HEK293T (cell line): ENCODE results near the gene CCP110.
A peak's percentile ranks its signal among the peaks of the same experiment; 100 is the strongest.

Source experiments
- CTCF ChIA-PET: fragments of 350-600 bp; formaldehyde crosslinking; extraction: SDS; loops from one replicate; lab custom pipeline; 2021; ENCODE audit warnings: antibody characterized with exemption, inconsistent platforms; lab: Yijun Ruan, JAX
- POLR2A ChIA-PET: fragments of 350-600 bp; formaldehyde crosslinking; extraction: SDS; loops from one replicate; lab custom pipeline; 2020; ENCODE audit warnings: antibody characterized with exemption, inconsistent platforms; lab: Yijun Ruan, JAX
- DNase-seq: peaks from one replicate; pipeline ENCODE4 v3.0.0; 2012; ENCODE audit warnings: mixed read lengths; ENCODE audit errors: extremely low spot score
- ARNT ChIP-seq: fragments of 450-650 bp; IDR thresholded peaks from 2 replicates; pipeline ENCODE4 v1.6.1; 2017; ENCODE audit warnings: mild to moderate bottlenecking
- BHLHE40 ChIP-seq: fragments of 450-650 bp; IDR thresholded peaks from 2 replicates; pipeline ENCODE4 v1.6.1; 2016; ENCODE audit warnings: mild to moderate bottlenecking, moderate library complexity, borderline replicate concordance
- CTBP1 ChIP-seq: fragments of 450-650 bp; IDR thresholded peaks from 2 replicates; pipeline ENCODE4 v1.6.1; 2016; ENCODE audit warnings: borderline replicate concordance
- ELF4 ChIP-seq: fragments of 450-650 bp; IDR thresholded peaks from 2 replicates; pipeline ENCODE4 v1.6.1; 2017; ENCODE audit warnings: antibody characterized with exemption
- FOXA1 ChIP-seq: fragments of 450-650 bp; IDR thresholded peaks from 2 replicates; pipeline ENCODE4 v1.6.1; 2016; ENCODE audit warnings: mild to moderate bottlenecking
- FOXK2 ChIP-seq: fragments of 450-650 bp; IDR thresholded peaks from 2 replicates; pipeline ENCODE4 v1.6.1; 2016; ENCODE audit warnings: mild to moderate bottlenecking
- FOXM1 ChIP-seq: fragments of 450-650 bp; IDR thresholded peaks from 2 replicates; pipeline ENCODE4 v1.6.1; 2017; ENCODE audit warnings: mild to moderate bottlenecking, borderline replicate concordance
- HDGF ChIP-seq: fragments of 450-650 bp; IDR thresholded peaks from 2 replicates; pipeline ENCODE4 v1.6.1; 2017; ENCODE audit warnings: antibody characterized with exemption, borderline replicate concordance
- L3MBTL2 ChIP-seq: fragments of 450-650 bp; conservative IDR thresholded peaks from 2 replicates; pipeline ENCODE4 v1.6.1; 2016; ENCODE audit warnings: mild to moderate bottlenecking
- LEF1 ChIP-seq: fragments of 450-650 bp; IDR thresholded peaks from 2 replicates; pipeline ENCODE4 v1.6.1; 2017; ENCODE audit warnings: mild to moderate bottlenecking, borderline replicate concordance
- NFRKB ChIP-seq: fragments of 450-650 bp; IDR thresholded peaks from 2 replicates; pipeline ENCODE4 v1.6.1; 2016; ENCODE audit warnings: mild to moderate bottlenecking, moderate library complexity
- SP1 ChIP-seq: fragments of 450-650 bp; IDR thresholded peaks from 2 replicates; pipeline ENCODE4 v1.6.1; 2017
- SUZ12 ChIP-seq: fragments of 450-650 bp; IDR thresholded peaks from 2 replicates; pipeline ENCODE4 v1.6.1; 2016; ENCODE audit warnings: mild to moderate bottlenecking
- TARDBP ChIP-seq: fragments of 450-650 bp; IDR thresholded peaks from 2 replicates; pipeline ENCODE4 v1.6.1; 2016
- ZNF384 ChIP-seq: fragments of 450-650 bp; IDR thresholded peaks from 2 replicates; pipeline ENCODE4 v1.6.1; 2016
- TF ChIP-seq, protein P1 (sequence below): fragments of 450-650 bp; IDR thresholded peaks from 2 replicates; pipeline ENCODE4 v1.6.1; 2016

The CCP110 gene

DNA sequence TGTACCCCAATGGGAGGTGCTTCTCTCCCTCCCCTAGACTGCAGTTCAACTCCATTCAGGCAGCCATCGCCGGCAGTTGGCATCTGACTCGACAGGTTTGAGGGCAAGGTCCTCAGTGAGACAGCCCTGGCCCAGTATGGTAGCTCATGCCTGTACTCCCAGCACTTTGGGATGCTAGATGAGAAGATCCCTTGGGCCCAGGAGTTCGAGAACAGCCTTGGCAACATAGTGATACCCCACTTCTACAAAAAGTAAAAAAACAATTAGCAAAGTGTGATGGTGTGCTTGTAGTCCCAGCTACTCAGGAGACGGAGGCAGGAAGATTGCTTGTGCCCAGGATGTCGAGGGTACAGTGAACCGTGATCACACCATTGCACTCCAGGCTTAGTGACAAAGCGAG lies 43.8 kb downstream of the CCP110 start:
- no peak for DNase-seq
- POLR2A ChIA-PET: no interaction called here
- CTCF ChIA-PET: interaction anchor here (1.5 kb wide), 1 partner anchor 11 kb away, joined by 7 read pairs; no protein-coding TSS in a partner anchor
- TF ChIP-seq LEF1 (no peak), SUZ12 (no peak), ELF4 (no peak), FOXM1 (no peak), ARNT (no peak)

DNA sequence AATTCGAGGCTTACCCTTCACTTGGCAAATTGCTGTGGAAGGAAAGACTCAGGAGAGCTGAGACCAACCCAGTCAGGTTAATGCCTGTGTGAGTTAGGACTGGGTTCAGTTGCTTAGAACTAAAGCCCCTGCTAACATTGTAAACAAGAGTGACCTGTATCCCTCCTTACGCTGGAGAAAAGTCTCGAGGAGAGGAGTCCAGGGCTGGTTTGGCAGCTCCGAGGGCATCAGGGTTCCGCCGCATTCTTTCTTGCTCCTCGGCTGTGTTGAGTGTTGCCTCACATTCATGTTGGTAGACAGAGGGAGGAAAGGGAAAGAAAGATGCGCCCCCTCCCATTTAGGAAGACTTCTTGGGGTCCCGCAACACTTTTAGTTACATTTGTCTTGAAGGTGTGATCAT lies 50.3 kb downstream of the CCP110 start:
- ChIA-PET POLR2A (no interaction called here), CTCF (interaction anchor here (1.5 kb wide), 1 partner anchor 10 kb away, joined by 5 read pairs; no protein-coding TSS in a partner anchor)
- no peak for DNase-seq
- TF ChIP-seq, protein P1, sequence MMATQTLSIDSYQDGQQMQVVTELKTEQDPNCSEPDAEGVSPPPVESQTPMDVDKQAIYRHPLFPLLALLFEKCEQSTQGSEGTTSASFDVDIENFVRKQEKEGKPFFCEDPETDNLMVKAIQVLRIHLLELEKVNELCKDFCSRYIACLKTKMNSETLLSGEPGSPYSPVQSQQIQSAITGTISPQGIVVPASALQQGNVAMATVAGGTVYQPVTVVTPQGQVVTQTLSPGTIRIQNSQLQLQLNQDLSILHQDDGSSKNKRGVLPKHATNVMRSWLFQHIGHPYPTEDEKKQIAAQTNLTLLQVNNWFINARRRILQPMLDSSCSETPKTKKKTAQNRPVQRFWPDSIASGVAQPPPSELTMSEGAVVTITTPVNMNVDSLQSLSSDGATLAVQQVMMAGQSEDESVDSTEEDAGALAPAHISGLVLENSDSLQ: no peak
- TF ChIP-seq FOXM1: no peak
- TF ChIP-seq NFRKB: no peak
- TF ChIP-seq BHLHE40: no peak
- TF ChIP-seq ELF4: no peak
- no peak for TF ChIP-seq SP1
- TF ChIP-seq CTBP1: no peak
- TF ChIP-seq HDGF: no peak
- TF ChIP-seq ARNT: no peak
- no peak for TF ChIP-seq L3MBTL2
- no peak for TF ChIP-seq SUZ12
- TF ChIP-seq FOXA1: no peak
- TF ChIP-seq FOXK2: no peak
- no peak for TF ChIP-seq LEF1
- TF ChIP-seq TARDBP: no peak
- no peak for TF ChIP-seq ZNF384

DNA sequence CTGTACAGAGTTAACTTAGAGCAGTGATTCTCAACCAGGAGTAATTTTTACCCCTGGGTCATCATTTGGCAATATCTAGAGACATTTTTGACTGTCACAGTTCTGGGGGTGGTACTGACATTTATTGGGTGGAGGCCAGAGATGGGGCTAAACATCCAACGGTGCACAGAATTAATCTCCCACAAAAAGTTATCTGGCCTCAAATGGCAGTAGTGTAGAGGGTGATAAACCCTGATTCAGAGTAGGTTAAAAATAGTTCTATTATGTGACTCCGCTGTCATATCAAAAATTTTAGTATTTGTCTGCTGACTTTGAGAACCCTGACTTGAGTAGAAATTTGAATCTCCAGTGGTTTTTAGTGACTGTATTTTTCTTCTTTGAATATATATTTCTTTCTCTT lies 50.9 kb downstream of the CCP110 start:
- DNase-seq: no peak
- ChIA-PET POLR2A (no interaction called here), CTCF (no interaction called here)
- no peak for TF ChIP-seq LEF1
- no peak for TF ChIP-seq CTBP1
- TF ChIP-seq, protein P1: no peak
- TF ChIP-seq FOXM1: no peak
- no peak for TF ChIP-seq FOXA1

DNA sequence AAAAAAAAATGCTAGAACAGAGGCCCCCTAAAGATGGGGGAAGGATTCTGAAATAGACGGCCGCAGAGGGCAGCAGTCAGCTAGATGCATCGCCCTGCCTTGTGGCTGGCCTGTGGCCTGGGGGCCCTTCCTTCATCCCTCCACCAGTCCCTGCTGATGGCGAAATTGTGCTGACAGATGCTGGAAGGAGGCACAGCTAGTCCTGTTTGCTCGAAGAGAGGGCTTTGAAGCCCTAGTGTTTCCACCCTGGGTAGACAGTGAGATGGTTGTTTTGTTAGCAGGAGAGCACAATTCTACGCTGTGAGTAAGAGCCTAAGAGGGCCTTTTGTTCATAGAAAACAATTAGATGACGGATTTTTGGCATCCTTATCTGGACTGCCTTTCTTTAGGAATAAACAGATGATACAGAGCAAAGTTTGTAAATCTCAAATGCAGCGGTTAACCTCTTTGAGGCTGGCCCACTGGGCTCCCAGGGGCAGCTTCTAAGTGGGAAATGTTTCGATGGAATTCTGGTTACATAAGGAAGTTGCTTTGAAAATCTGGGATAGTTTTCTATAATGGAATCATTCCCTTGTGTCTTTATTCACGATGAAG lies 54.7 kb downstream of the CCP110 start:
- no peak for DNase-seq
- TF ChIP-seq SP1: no peak
- ChIA-PET CTCF (interaction anchor here (0.6 kb wide), 1 partner anchor 20 kb away, joined by 3 read pairs; no protein-coding TSS in a partner anchor), POLR2A (no interaction called here)

DNA sequence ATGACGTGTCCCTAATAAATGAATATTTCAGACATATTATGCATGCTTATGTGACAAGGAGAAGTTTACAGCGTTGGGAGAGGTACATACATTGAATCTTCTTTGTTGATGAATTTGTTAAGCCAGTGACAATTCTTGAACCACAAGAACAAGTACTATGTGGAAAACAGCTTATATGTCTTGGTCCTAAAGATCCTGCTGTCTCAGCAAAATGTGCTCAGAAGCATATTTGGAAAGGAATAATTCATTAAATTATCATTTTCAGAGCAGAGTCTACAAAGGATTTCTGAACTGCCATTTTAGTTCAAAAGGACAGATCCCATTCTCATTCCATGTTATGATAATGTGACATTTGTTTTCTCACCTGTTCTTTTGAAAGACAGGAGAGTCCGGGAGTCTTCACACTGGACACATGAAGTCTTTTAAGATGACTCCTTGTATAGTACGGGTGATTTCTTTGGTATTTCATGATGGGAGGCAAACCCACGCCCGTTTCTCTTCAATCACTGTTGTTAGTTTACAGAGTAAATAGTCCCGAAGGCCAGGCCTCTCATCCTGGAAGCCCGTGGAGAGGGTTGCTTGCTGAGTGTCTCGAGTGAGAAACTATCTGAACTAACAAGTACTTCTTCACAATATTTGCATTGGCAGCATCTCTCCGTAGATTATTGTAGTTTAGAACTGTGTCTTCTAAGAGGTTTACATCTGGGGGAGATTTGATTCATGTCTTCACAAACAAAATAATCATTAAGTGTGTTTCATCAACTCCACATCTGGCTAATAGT lies 58.5 kb downstream of the CCP110 start:
- ChIA-PET POLR2A (no interaction called here), CTCF (no interaction called here)
- TF ChIP-seq SP1 (no peak), BHLHE40 (no peak)
- no peak for DNase-seq

DNA sequence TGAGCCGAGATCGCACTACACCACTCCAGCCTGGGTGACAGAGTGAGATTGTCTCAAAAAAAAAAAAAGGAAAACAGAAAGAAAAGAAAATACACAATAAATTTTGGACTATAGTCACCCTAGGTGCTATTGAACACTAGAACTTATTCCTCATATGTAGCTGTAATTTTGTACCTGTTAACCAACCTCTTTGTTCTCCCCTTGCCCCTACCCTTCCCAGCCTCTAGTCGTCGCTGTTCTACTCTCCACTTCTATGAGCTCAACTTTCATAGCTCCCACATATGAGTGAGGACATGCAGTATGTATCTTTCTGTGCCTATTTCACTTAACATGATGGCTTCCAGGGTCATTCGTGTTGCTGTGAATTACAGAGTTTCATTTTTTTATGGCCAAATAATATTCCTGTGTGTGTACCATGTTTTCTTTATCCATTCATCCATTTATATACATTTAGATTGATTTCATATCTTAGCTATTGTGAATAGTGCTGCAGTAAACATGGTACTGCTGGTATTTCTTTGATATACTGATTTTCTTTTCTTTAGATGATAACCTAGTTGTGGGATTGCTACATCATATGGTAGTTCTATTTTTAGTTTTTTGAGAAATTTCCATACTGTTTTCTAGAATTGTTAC lies 60.0 kb downstream of the CCP110 start:
- TF ChIP-seq L3MBTL2 (no peak), ARNT (no peak), BHLHE40 (no peak), CTBP1 (no peak)
- TF ChIP-seq, protein P1: no peak
- peak; percentile 41 for DNase-seq
- CTCF ChIA-PET: interaction anchor here (0.6 to 1.6 kb wide), 16 partner anchors 9 to 490 kb away, joined by 3 to 13 read pairs (median 5); partner anchors contain the start of gene VPS35L
- POLR2A ChIA-PET: interaction anchor here (1.2 kb wide), 1 partner anchor 28 kb away, joined by 5 read pairs; the partner anchor contains the start of gene VPS35L

DNA sequence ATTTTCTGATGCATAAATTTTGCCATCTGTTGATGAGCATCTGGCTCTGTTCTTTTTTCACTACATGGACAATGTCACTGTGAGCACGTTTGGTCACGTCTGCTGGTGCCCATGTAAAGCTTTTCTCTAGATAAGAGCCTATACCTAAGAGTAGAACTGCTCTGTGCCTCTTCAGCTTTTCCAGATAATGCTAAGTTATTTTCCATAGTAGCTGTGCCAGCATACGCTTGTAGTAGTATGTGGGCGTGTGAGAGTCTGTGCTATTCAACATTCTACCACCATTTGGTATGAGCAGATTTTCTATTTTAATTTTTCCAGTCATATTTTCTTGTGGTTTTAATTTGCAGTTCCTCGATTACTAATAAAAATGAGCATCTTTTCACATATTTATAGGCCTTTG lies 64.9 kb downstream of the CCP110 start:
- CTCF ChIA-PET: no interaction called here
- POLR2A ChIA-PET: no interaction called here

More for the DNA sequence above, 64.9 kb downstream of the CCP110 start:
- no peak for TF ChIP-seq FOXM1
- no peak for TF ChIP-seq ARNT
- no peak for TF ChIP-seq NFRKB
- no peak for TF ChIP-seq BHLHE40
- DNase-seq: no peak
